HG03558 (cell line): ENCODE measurements around the gene FANCF.
"Not testable (repeated sequence)": the region's sequence is repeated elsewhere in the genome, so short reads cannot be mapped to it uniquely, and the experiment has no call there.

Experiments
- ATAC-seq: cut with Tn5 transposase; IDR thresholded peaks from one replicate; pipeline ENCODE4 v1.9.1; 2021; ENCODE audit warnings: moderate number of reproducible peaks; ENCODE audit not compliant: unreplicated experiment; ENCODE audit errors: extremely low read depth

Gene FANCF

GRCh38 chr11:22625448-22626287 is at the start of gene FANCF:
FANCF (minus strand) TSS chr11:22625823; CDS start chr11:22625810, 13 bp downstream.
- peak; percentile 97 for ATAC-seq

GRCh38 chr11:22674470-22675439 is 49.1 kb upstream of the FANCF start:
- no peak for ATAC-seq

- no peak for ATAC-seq
Measured at GRCh38 chr11:22671751-22672150, 46.1 kb upstream of the FANCF start.

- peak; percentile 27 for ATAC-seq
Measured at GRCh38 chr11:22670830-22671229, 45.2 kb upstream of the FANCF start.

- no peak for ATAC-seq
Measured at GRCh38 chr11:22669368-22669767, 43.7 kb upstream of the FANCF start.

GRCh38 chr11:22668005-22668796 is 42.6 kb upstream of the FANCF start:
- ATAC-seq, result no peak

GRCh38 chr11:22666688-22667439 is 41.2 kb upstream of the FANCF start:
- peak; percentile 37 for ATAC-seq

GRCh38 chr11:22666325-22666687 is 40.7 kb upstream of the FANCF start, which contains the start of gene GAS2:
GAS2 (plus strand) TSS chr11:22666611; CDS start chr11:22674870, 8,259 bp downstream.
- ATAC-seq, result no peak

- ATAC-seq, result no peak
Measured at GRCh38 chr11:22659783-22660182, 34.2 kb upstream of the FANCF start.

GRCh38 chr11:22657101-22657694 is 31.6 kb upstream of the FANCF start:
- ATAC-seq, result peak; percentile 95

- no peak for ATAC-seq
Measured at GRCh38 chr11:22656130-22656529, 30.5 kb upstream of the FANCF start.

GRCh38 chr11:22652346-22652745 is 26.7 kb upstream of the FANCF start:
- ATAC-seq, result not testable (repeated sequence)

GRCh38 chr11:22641559-22641958 is 15.9 kb upstream of the FANCF start:
- no peak for ATAC-seq

GRCh38 chr11:22640862-22641261 is 15.2 kb upstream of the FANCF start:
- ATAC-seq, result no peak

GRCh38 chr11:22635689-22636088 is 10.1 kb upstream of the FANCF start:
- no peak for ATAC-seq

- ATAC-seq, result no peak
Measured at GRCh38 chr11:22634897-22635629, 9.4 kb upstream of the FANCF start.

- ATAC-seq, result no peak
Measured at GRCh38 chr11:22633354-22633902, 7.8 kb upstream of the FANCF start.

GRCh38 chr11:22627421-22627820 is 1.8 kb upstream of the FANCF start:
- no peak for ATAC-seq
